HG03159 (cell line): ENCODE data around the gene GSX2.
"Not testable (repeated sequence)": the region's sequence is repeated elsewhere in the genome, so short reads cannot be mapped to it uniquely, and the experiment has no call there.

Experiments used
- ATAC-seq: cut with Tn5 transposase; IDR thresholded peaks from one replicate; pipeline ENCODE4 v1.9.1; 2021; ENCODE audit warnings: mild to moderate bottlenecking, moderate library complexity; ENCODE audit not compliant: unreplicated experiment

The GSX2 gene

GRCh38 chr4:54102531-54103106, 2.7 kb downstream of the GSX2 start:
- ATAC-seq, result no peak

GRCh38 chr4:54103190-54103574, 3.2 kb downstream of the GSX2 start:
- ATAC-seq, result no peak

- no peak for ATAC-seq
Measured at GRCh38 chr4:54104907-54105306, 4.9 kb downstream of the GSX2 start.

- no peak for ATAC-seq
Measured at GRCh38 chr4:54107951-54108748, 8.2 kb downstream of the GSX2 start.

- ATAC-seq, result no peak
Measured at GRCh38 chr4:54109241-54110018, 9.5 kb downstream of the GSX2 start.

DNA sequence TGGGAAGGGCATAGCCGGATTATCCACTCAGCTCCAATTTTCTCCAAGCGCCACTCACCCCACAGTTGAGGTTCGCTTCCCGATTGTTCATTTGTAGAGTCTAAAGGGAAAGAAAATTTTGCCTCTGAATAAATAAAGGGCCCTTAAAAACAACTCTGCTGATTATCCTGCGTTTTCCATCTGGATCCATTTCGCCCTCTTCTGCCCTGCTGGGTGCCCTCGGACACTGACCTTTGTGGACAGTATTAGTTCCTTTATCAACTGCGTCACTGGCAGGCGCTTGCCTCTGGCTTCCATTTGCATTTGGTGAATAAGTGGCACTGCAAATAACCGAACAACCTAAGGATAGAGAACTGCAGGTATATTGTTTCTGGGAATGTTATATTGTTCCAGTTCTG, 10.1 kb downstream of the GSX2 start:
- ATAC-seq, result no peak

- ATAC-seq, result not testable (repeated sequence)
Measured at GRCh38 chr4:54113206-54113605, 13.2 kb downstream of the GSX2 start.

DNA sequence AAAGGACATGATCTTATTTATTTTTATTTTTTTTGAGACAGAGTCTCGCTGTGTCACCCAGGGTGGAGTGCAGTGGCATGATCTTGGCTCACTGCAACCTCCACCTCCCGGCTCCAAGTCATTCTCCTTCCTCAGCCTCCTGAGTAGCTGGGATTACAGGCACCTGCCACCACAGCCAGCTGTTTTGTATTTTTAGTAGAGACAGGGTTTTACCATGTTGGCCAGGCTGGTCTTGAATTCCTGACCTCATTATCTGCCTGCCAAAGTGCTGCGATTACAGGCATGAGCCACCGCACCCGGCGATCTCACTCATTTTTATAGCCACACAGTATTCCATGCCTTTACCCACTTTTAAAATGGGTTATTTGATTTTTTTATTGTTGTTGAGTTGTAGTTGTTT, 16.3 kb downstream of the GSX2 start:
- not testable (repeated sequence) for ATAC-seq

DNA sequence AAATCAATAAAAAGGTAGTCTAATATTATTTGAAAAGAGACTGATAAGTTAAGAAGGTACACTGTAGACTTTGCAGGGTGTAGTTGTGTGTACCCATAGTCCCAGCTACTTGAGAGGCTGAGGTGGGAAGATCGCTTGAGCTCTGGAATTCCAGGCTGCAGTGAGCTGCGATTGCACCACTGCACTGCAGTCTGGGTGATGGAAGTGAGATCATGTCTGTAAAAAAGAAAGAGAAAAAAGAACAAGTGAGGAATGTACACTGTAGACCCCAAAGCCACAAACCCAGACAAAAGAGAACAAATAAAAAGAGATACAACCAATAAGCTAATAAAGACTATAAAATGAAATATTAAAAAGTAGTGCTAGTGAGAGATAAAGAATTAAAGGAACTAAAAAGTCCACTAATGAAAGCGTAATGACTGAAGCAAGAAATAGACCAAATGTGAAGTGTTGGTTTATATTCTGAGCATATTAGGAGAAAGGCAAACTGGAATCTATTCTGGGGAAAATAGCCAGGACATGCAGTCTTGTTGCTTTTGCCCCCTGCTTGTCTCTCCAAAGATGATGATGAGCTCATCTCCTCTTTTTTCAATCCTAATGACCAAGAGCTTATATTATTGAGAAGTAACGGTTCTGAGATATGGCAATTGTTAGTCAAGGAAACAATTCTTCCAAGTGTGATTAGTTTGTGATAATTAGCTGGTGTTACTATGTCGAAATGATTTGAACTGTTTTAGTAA, 19.1 kb downstream of the GSX2 start:
- no peak for ATAC-seq

GRCh38 chr4:54120518-54120917, 20.6 kb downstream of the GSX2 start:
- no peak for ATAC-seq

- ATAC-seq, result no peak
Measured at GRCh38 chr4:54127660-54128059, 27.7 kb downstream of the GSX2 start.

GRCh38 chr4:54128694-54129093, 28.7 kb downstream of the GSX2 start:
- not testable (repeated sequence) for ATAC-seq

GRCh38 chr4:54139332-54139731, 39.4 kb downstream of the GSX2 start:
- ATAC-seq, result no peak

- ATAC-seq, result no peak
Measured at GRCh38 chr4:54140287-54140686, 40.3 kb downstream of the GSX2 start.

DNA sequence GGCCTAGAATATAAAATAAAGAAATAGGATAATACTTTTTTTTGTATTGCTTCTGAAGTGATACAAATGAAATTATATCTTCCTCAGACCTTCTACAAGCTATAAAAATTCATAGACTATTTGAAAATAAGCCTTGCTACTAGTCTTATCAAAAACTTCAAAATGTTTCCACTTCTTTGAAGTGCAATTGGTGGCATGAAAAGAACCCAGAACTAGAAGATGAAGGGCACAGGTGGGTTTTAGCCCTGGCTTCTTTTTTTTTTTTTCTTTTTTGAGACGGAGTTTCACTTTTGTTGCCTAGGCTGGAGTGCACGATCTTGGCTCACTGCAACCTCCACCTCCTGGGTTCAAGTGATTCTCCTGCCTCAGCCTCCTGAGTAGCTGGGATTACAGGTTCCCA, 44.2 kb downstream of the GSX2 start:
- no peak for ATAC-seq

- no peak for ATAC-seq
Measured at GRCh38 chr4:54144661-54145171, 44.8 kb downstream of the GSX2 start.

- ATAC-seq, result no peak
Measured at GRCh38 chr4:54146139-54146538, 46.2 kb downstream of the GSX2 start.

GRCh38 chr4:54149323-54149722, 49.4 kb downstream of the GSX2 start:
- ATAC-seq, result no peak
